Smooth muscle cell (in vitro differentiated cells): ENCODE measurements around the gene IFI35. TPM values are rescaled to one million over a fixed set of nuclear protein-coding genes. Genes with fewer than 3 reads are reported as not detected.
"Not testable (repeated sequence)": the region's sequence is repeated elsewhere in the genome, so short reads cannot be mapped to it uniquely, and the experiment has no call there.

Experiments
- DNase-seq: peaks from one replicate; lab custom pipeline; 2025; ENCODE audit not compliant: unreplicated experiment; lab: John Stamatoyannopoulos, UW
- H2AFZ ChIP-seq: fragments of 200-600 bp; sonication (generic); 2 replicates; pipeline ENCODE4 v1.6.0; 2016; ENCODE audit warnings: antibody characterized with exemption, low read depth, mild to moderate bottlenecking
- H3F3A ChIP-seq: fragments of 200-600 bp; sonication (generic); 2 replicates; pipeline ENCODE4 v1.6.0; 2017; ENCODE audit warnings: antibody characterized with exemption, low read depth
- H3K27ac ChIP-seq: fragments of 200-600 bp; sonication (generic); 2 replicates; pipeline ENCODE4 v1.5.1; 2016; ENCODE audit warnings: low read depth, mild to moderate bottlenecking
- H3K27me3 ChIP-seq: fragments of 200-600 bp; sonication (generic); 2 replicates; pipeline ENCODE4 v1.6.1; 2016; ENCODE audit warnings: low read depth, mild to moderate bottlenecking
- H3K36me3 ChIP-seq: fragments of 200-600 bp; sonication (generic); 2 replicates; pipeline ENCODE4 v1.5.1; 2016; ENCODE audit warnings: low read depth
- H3K4me1 ChIP-seq: fragments of 200-600 bp; sonication (generic); 2 replicates; pipeline ENCODE4 v1.5.1; 2016; ENCODE audit warnings: low read depth
- H3K4me2 ChIP-seq: fragments of 200-600 bp; sonication (generic); 2 replicates; pipeline ENCODE4 v1.6.0; 2016; ENCODE audit warnings: mild to moderate bottlenecking
- H3K4me3 ChIP-seq: fragments of 200-600 bp; sonication (generic); 2 replicates; pipeline ENCODE4 v1.5.1; 2016; ENCODE audit warnings: mild to moderate bottlenecking
- H3K79me2 ChIP-seq: fragments of 200-600 bp; sonication (generic); 2 replicates; pipeline ENCODE4 v1.6.0; 2016; ENCODE audit warnings: low read depth, mild to moderate bottlenecking
- H3K9ac ChIP-seq: fragments of 200-600 bp; sonication (generic); 2 replicates; pipeline ENCODE4 v1.6.0; 2016; ENCODE audit warnings: low read depth
- H3K9me3 ChIP-seq: fragments of 200-600 bp; sonication (generic); replicated peaks from 2 replicates; pipeline ENCODE4 v1.5.1; 2016; ENCODE audit warnings: low read depth
- H4K20me1 ChIP-seq: fragments of 200-600 bp; sonication (generic); 2 replicates; pipeline ENCODE4 v1.6.0; 2016; ENCODE audit warnings: low read depth
- WGBS: methylation state at CpG from one replicate; pipeline ENCODE4 v1.1.7; 2016; ENCODE audit warnings: low lambda C conversion rate; 5-methylcytosine and 5-hydroxymethylcytosine counted together
- polyA plus RNA-seq: library from polyadenylated mRNA; unstranded; fragments of >200 nt; fragmentation: Nextera tagmentation; extraction: Ambion mirVana; gene quantifications from 2 replicates; pipeline ENCODE4 v1.2.1, GENCODE V29; 2016
- total RNA-seq: library from RNA; depleted of rRNA; stranded (reverse); fragments of >200 nt; gene quantifications from 2 replicates; pipeline ENCODE4 v1.2.3, GENCODE V29; 2014
- TF ChIP-seq, protein P1 (sequence below): fragments of 200-600 bp; sonication (generic); IDR thresholded peaks from 2 replicates; pipeline ENCODE4 v1.5.1; 2017; ENCODE audit warnings: borderline replicate concordance, mild to moderate bottlenecking, antibody characterized with exemption; ENCODE audit not compliant: insufficient read depth, poor library complexity, severe bottlenecking

The IFI35 gene
- total and polyA plus RNA-seq, 2 experiments from 2014 or later: 1.9 to 6.3 TPM

DNA sequence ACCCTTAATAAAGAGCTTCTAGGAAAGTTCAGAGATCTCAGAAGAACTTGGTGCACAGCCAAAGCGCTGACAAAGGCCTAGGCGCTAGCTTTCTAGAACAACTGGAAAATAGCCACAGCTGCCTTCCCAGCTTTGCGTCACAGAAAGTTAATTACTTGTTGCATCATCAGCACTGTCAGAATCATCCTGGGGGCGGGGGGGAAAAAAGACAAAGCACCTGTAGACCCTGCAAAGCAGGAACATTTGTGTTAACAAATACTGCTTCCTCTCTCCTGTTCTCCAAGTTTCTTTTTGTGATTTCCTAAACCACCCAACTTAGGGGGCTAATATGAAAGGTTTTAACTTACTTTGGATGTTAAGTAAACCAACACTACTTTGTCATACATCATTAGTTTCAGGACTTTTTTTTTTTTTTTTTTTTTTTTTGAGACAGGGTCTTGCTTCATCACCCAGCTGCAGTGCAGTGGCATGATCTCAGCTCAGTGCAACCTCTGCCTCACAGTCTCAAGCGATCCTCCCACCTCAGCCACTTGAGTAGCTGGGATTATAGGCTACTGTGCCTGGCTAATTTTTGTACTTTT, 37.5 kb upstream of the IFI35 start:
- Histone ChIP-seq H3K4me2 (no peak overlapping the region), H3K27ac (no peak overlapping the region), H3K36me3 (no peaks in the 10 kb centered on the region), H4K20me1 (no peaks in the 10 kb centered on the region), H3K27me3 (no peaks in the 10 kb centered on the region), H2AFZ (no peak overlapping the region), H3K4me3 (no peak overlapping the region), H3K4me1 (no peaks in the 10 kb centered on the region), H3F3A (no peaks in the 10 kb centered on the region), H3K9me3 (no peaks in the 10 kb centered on the region), H3K9ac (no peak overlapping the region), H3K79me2 (no peaks in the 10 kb centered on the region)
- TF ChIP-seq, protein P1, sequence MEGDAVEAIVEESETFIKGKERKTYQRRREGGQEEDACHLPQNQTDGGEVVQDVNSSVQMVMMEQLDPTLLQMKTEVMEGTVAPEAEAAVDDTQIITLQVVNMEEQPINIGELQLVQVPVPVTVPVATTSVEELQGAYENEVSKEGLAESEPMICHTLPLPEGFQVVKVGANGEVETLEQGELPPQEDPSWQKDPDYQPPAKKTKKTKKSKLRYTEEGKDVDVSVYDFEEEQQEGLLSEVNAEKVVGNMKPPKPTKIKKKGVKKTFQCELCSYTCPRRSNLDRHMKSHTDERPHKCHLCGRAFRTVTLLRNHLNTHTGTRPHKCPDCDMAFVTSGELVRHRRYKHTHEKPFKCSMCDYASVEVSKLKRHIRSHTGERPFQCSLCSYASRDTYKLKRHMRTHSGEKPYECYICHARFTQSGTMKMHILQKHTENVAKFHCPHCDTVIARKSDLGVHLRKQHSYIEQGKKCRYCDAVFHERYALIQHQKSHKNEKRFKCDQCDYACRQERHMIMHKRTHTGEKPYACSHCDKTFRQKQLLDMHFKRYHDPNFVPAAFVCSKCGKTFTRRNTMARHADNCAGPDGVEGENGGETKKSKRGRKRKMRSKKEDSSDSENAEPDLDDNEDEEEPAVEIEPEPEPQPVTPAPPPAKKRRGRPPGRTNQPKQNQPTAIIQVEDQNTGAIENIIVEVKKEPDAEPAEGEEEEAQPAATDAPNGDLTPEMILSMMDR: no peak
- 66% methylated on average over 5 of the region's 5 CpGs for WGBS
- DNase-seq: no peak

GRCh38 chr17:42971589-42971988, 35.0 kb upstream of the IFI35 start:
- H3K9me3 ChIP-seq: no peaks in the 10 kb centered on the region
- H3K79me2 ChIP-seq: no peaks in the 10 kb centered on the region
- H3K27ac ChIP-seq: no peak overlapping the region
- H3K4me1 ChIP-seq: no peaks in the 10 kb centered on the region
- no peak overlapping the region for H2AFZ ChIP-seq
- H3K27me3 ChIP-seq: no peaks in the 10 kb centered on the region
- 99% methylated on average over 5 of the region's 5 CpGs for WGBS
- no peak for DNase-seq
- no peak overlapping the region for H3K9ac ChIP-seq
- TF ChIP-seq, protein P1: no peak
- H3F3A ChIP-seq: no peaks in the 10 kb centered on the region
- no peak overlapping the region for H3K4me3 ChIP-seq
- no peaks in the 10 kb centered on the region for H4K20me1 ChIP-seq
- H3K4me2 ChIP-seq: no peak overlapping the region
- H3K36me3 ChIP-seq: no peaks in the 10 kb centered on the region

GRCh38 chr17:42973323-42973722, 33.3 kb upstream of the IFI35 start:
- H2AFZ ChIP-seq, H3K4me2 ChIP-seq, H3K4me1 ChIP-seq, H3K4me3 ChIP-seq, H3F3A ChIP-seq, H3K9me3 ChIP-seq, H3K9ac ChIP-seq, H3K27me3 ChIP-seq, H3K27ac ChIP-seq, H3K79me2 ChIP-seq, H4K20me1 ChIP-seq, DNase-seq, H3K36me3 ChIP-seq: not testable (repeated sequence)
- WGBS: 100% methylated on average over 5 of the region's 18 CpGs

GRCh38 chr17:42975265-42975664, 31.3 kb upstream of the IFI35 start:
- Histone ChIP-seq H3K4me1 (peaks cover 7% of the 10 kb centered on the region), H3K4me2 (no peak overlapping the region), H3K4me3 (no peak overlapping the region), H3F3A (no peaks in the 10 kb centered on the region), H3K9ac (no peak overlapping the region), H3K9me3 (no peaks in the 10 kb centered on the region), H4K20me1 (no peaks in the 10 kb centered on the region), H3K36me3 (no peaks in the 10 kb centered on the region), H3K79me2 (no peaks in the 10 kb centered on the region), H2AFZ (no peak overlapping the region), H3K27me3 (no peaks in the 10 kb centered on the region), H3K27ac (no peak overlapping the region)
- DNase-seq: no peak
- TF ChIP-seq, protein P1: no peak
- WGBS: 93% methylated on average over 2 of the region's 2 CpGs

DNA sequence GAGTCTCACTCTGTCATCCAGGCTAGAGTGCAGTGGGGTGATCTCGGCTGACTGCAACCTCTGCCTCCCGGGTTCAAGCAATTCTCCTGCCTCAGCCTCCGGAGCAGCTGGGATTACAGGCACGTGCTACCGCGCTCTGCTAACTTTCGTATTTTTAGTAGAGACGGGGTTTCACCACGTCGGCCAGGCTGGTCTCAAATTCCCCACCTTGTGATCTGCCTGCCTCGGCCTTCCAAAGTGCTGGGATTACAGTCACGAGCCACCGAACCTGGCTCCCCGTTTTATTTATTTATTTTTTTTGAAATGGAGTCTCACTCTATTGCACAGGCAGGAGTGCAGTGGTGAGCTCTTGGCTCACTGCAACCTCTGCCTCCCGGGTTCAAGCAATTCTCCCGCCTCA, 30.9 kb upstream of the IFI35 start:
- not testable (repeated sequence) for H3K79me2 ChIP-seq, H3K4me3 ChIP-seq, DNase-seq, H3K4me2 ChIP-seq, H4K20me1 ChIP-seq, H3K27ac ChIP-seq, H3K36me3 ChIP-seq, H2AFZ ChIP-seq, H3K27me3 ChIP-seq, H3K9me3 ChIP-seq, H3K4me1 ChIP-seq, H3K9ac ChIP-seq, H3F3A ChIP-seq
- WGBS: 95% methylated on average over 16 of the region's 16 CpGs
